HepG2 (cell line): Measurements from ENCODE around the gene KRTAP23-1. TPM values are rescaled to one million over a fixed set of nuclear protein-coding genes. Genes with fewer than 3 reads are reported as not detected.

Experiments used
- ATAC-seq: fragments of 200-7000 bp; cut with Tn5 transposase; 3 replicates; pipeline ENCODE4 v1.9.1; 2020; ENCODE audit warnings: mild to moderate bottlenecking, moderate library complexity
- BruUV-seq: library from RNA; stranded (reverse); fragments of 400-500 nt; replicated peaks from 2 replicates; lab custom pipeline; 2021; lab: Mats Ljungman, UMichigan
- CTCF ChIA-PET: fragments of 300-600 bp; formaldehyde crosslinking; extraction: SDS; loops from one replicate; lab custom pipeline; 2021; ENCODE audit warnings: low total read pairs, inconsistent platforms, low intra/inter-chr PET ratio; lab: Yijun Ruan, JAX
- POLR2A ChIA-PET: fragments of 350-600 bp; sonication (Branson Sonifier 250); formaldehyde crosslinking; loops from one replicate; lab custom pipeline; 2020; ENCODE audit warnings: antibody characterized with exemption, inconsistent platforms; lab: Yijun Ruan, JAX
- DNase-seq: peaks from one replicate; pipeline ENCODE4 v3.0.0-alpha.2; 2015; ENCODE audit warnings: low spot score
- FAIRE-seq: peaks from 3 replicates; lab custom pipeline; 2011; peaks lifted over from hg19 to GRCh38; lab: Jason Lieb, UNC
- H2AFZ ChIP-seq: one replicate; pipeline ENCODE4 v1.6.1; 2011; ENCODE audit warnings: low read length, inconsistent platforms
- H3K27ac ChIP-seq: fragments of 300-600 bp; 3 replicates; pipeline ENCODE4 v1.8.0; 2011; ENCODE audit warnings: mixed run types, mild to moderate bottlenecking, mixed read lengths, low read length, inconsistent platforms; ENCODE audit not compliant: insufficient read depth; ENCODE audit errors: extremely low read length
- H3K27me3 ChIP-seq, 2 experiments: fragments of 200-600 bp in 1 of 2; 2 replicates in 1 of 2; 3 replicates in 1 of 2; pipeline versions ENCODE4 v1.6.0 to v1.8.0; 2011; ENCODE audit warnings: low read length in 2 of 2, mild to moderate bottlenecking in 2 of 2, moderate library complexity in 2 of 2, inconsistent platforms in 1 of 2; ENCODE audit not compliant: insufficient read depth in 2 of 2, control insufficient read depth in 1 of 2
- H3K36me3 ChIP-seq, 2 experiments: fragments of 200-600 bp in 1 of 2; replicated peaks in 1 of 2; 2 replicates in 1 of 2; 3 replicates in 1 of 2; pipeline versions ENCODE4 v1.5.1 to v1.8.0; 2011; ENCODE audit warnings: low read length in 2 of 2, inconsistent platforms in 1 of 2; ENCODE audit not compliant: insufficient read depth in 2 of 2, control insufficient read depth in 1 of 2
- H3K4me1 ChIP-seq: 2 replicates; pipeline ENCODE4 v1.5.1; 2012; ENCODE audit warnings: low read length, inconsistent platforms; ENCODE audit not compliant: insufficient read depth
- H3K4me2 ChIP-seq: 2 replicates; pipeline ENCODE4 v1.6.0; 2011; ENCODE audit warnings: low read depth, low read length, inconsistent platforms
- H3K4me3 ChIP-seq, 3 experiments: fragments of 200-600 bp in 1 of 3; sonication (generic), shearing (Covaris generic) in 1 of 3; replicated peaks in 1 of 3; 2 replicates each; pipeline ENCODE4 v1.5.1; 2011 to 2016; ENCODE audit warnings: low read length in 3 of 3, inconsistent platforms in 2 of 3, low read depth in 2 of 3, mild to moderate bottlenecking in 2 of 3, control low read depth in 1 of 3, mixed read lengths in 1 of 3; ENCODE audit not compliant: insufficient read depth in 1 of 3
- H3K79me2 ChIP-seq: one replicate; pipeline ENCODE4 v1.6.1; 2011; ENCODE audit warnings: low read length, inconsistent platforms; ENCODE audit not compliant: insufficient read depth
- H3K9ac ChIP-seq: 2 replicates; pipeline ENCODE4 v1.6.0; 2011; ENCODE audit warnings: mild to moderate bottlenecking, low read depth, low read length, inconsistent platforms; ENCODE audit not compliant: insufficient read depth
- H3K9me3 ChIP-seq: 2 replicates; pipeline ENCODE4 v1.5.1; 2012; ENCODE audit warnings: mild to moderate bottlenecking, low read length
- H4K20me1 ChIP-seq: 2 replicates; pipeline ENCODE4 v1.6.0; 2011; ENCODE audit warnings: inconsistent platforms, mild to moderate bottlenecking, low read length, moderate library complexity; ENCODE audit not compliant: insufficient read depth
- IRF2 ChIP-seq: IDR thresholded peaks from 2 replicates; pipeline ENCODE4 v1.6.1; 2018; ENCODE audit warnings: missing genetic modification reagents, missing compliant biosample characterization
- MED13 ChIP-seq: sonication (generic); formaldehyde crosslinking; IDR thresholded peaks from 2 replicates; pipeline ENCODE4 v1.5.0; 2020; ENCODE audit warnings: missing genetic modification reagents
- MZF1 ChIP-seq: sonication (generic); formaldehyde crosslinking; IDR thresholded peaks from 2 replicates; pipeline ENCODE4 v1.8.1; 2023; ENCODE audit warnings: mild to moderate bottlenecking, missing genetic modification reagents, borderline replicate concordance
- SMC3 ChIP-seq: IDR thresholded peaks from 2 replicates; pipeline ENCODE4 v1.6.1; 2011; ENCODE audit warnings: low read length, improper control_type of control experiment
- U2AF1 ChIP-seq: fragments of 200-400 bp; formaldehyde crosslinking; optimal IDR thresholded peaks from 2 replicates; pipeline ENCODE3; 2017; ENCODE audit warnings: mild to moderate bottlenecking, low read depth, low read length
- ZFP1 ChIP-seq: IDR thresholded peaks from 2 replicates; pipeline ENCODE4 v1.6.1; 2016
- ZNF326 ChIP-seq: sonication (generic); formaldehyde crosslinking; IDR thresholded peaks from 2 replicates; pipeline ENCODE4 v1.4.0; 2020; ENCODE audit warnings: missing genetic modification reagents, borderline replicate concordance
- ZNF605 ChIP-seq: sonication (generic); formaldehyde crosslinking; IDR thresholded peaks from 2 replicates; pipeline ENCODE4 v1.8.0; 2022; ENCODE audit warnings: mild to moderate bottlenecking, missing genetic modification reagents
- ZNF619 ChIP-seq: sonication (generic); formaldehyde crosslinking; IDR thresholded peaks from 2 replicates; pipeline ENCODE4 v1.4.0; 2020; ENCODE audit warnings: mild to moderate bottlenecking, missing genetic modification reagents
- ZNF777 ChIP-seq: sonication (generic); formaldehyde crosslinking; IDR thresholded peaks from 2 replicates; pipeline ENCODE4 v1.4.0; 2020; ENCODE audit warnings: missing genetic modification reagents
- WGBS: methylation state at CpG from one replicate; pipeline ENCODE4 v1.1.6; 2017; ENCODE audit warnings: low lambda C conversion rate; 5-methylcytosine and 5-hydroxymethylcytosine counted together
- in situ Hi-C: cut with HindIII; loops from 2 replicates; pipeline ENCODE4 v1.10.0; 2017; ENCODE audit warnings: low pct_unique_long_range_greater_than_20kb; ENCODE audit not compliant: extremely low pct_ligation_motif_present
- intact Hi-C: fragments of 100-400 bp; cut with micrococcal nuclease; formaldehyde crosslinking; loops from one replicate; pipeline ENCODE4 v1.10.0; 2022; ENCODE audit not compliant: unreplicated experiment
- polyA plus RNA-seq, 8 experiments: library from polyadenylated mRNA; depleted of rRNA in 3 of 8; stranded (reverse) in 7 of 8; unstranded in 1 of 8; fragments of >200 nt; fragmentation: Illumina TruSeq in 4 of 8; extraction: Trizol in 4 of 8; gene quantifications; 2 replicates each; pipeline versions ENCODE4 v1.2.1 to v1.2.3, GENCODE V29; 2011 to 2016; ENCODE audit warnings: low read depth in 4 of 8, missing spikeins in 1 of 8, mixed read lengths in 1 of 8; ENCODE audit not compliant: insufficient read depth in 1 of 8
- total RNA-seq, 5 experiments: library from RNA; depleted of rRNA; stranded (reverse); fragments of >200 nt; fragmentation: Illumina TruSeq; extraction: Trizol; gene quantifications; 2 replicates each; pipeline ENCODE4 v1.2.3, GENCODE V29; 2016; ENCODE audit warnings: low read depth in 1 of 5
- TF ChIP-seq, protein P1 (sequence below): sonication (generic); formaldehyde crosslinking; IDR thresholded peaks from 2 replicates; pipeline ENCODE4 v1.5.0; 2020; ENCODE audit warnings: missing genetic modification reagents, mild to moderate bottlenecking, borderline replicate concordance
- TF ChIP-seq, protein P2 (sequence below): sonication (generic); formaldehyde crosslinking; IDR thresholded peaks from 2 replicates; pipeline ENCODE4 v1.8.0; 2022; ENCODE audit warnings: mild to moderate bottlenecking, missing genetic modification reagents, moderate library complexity
- TF ChIP-seq, protein P3 (sequence below): sonication (generic); formaldehyde crosslinking; IDR thresholded peaks from 2 replicates; pipeline ENCODE4 v1.8.0; 2022; ENCODE audit warnings: mild to moderate bottlenecking, missing genetic modification reagents; ENCODE audit not compliant: insufficient replicate concordance
- TF ChIP-seq, protein P4 (sequence below): IDR thresholded peaks from 2 replicates; pipeline ENCODE4 v1.6.1; 2012; ENCODE audit warnings: low read length, improper control_type of control experiment

KRTAP23-1 gene
- total and polyA plus RNA-seq, 2 of the 13 experiments (the other 11 are each of a cell fraction or from before 2014, with no cell fraction given): not detected

DNA sequence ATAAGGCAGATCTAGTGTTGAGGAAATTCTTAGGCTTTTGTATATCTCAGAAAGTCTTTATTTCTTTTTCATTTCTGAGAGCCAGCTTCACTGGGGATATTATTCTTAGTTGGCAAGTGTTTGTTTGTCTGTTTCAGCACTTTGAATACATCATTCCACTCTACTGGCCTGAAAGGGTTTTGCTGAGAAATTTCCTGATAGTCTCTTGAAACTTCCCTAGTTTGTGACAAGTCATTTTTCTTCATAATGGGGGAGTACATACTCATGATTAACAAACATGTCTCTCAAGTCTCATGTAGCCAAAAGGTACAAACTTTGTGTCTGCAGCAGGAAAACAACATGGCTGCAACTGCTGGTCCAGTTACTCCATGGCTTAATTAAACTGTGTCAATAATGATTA lies 22.0 kb downstream of the KRTAP23-1 start (continued):
- TF ChIP-seq, protein P1, sequence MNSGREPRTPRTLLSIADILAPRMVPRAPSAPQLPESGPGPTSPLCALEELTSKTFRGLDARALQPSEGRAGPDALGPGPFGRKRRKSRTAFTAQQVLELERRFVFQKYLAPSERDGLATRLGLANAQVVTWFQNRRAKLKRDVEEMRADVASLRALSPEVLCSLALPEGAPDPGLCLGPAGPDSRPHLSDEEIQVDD (CRISPR knock-in tag): no peak
- no peak for TF ChIP-seq SMC3
- TF ChIP-seq, all 625 proteins: peak for 0

DNA sequence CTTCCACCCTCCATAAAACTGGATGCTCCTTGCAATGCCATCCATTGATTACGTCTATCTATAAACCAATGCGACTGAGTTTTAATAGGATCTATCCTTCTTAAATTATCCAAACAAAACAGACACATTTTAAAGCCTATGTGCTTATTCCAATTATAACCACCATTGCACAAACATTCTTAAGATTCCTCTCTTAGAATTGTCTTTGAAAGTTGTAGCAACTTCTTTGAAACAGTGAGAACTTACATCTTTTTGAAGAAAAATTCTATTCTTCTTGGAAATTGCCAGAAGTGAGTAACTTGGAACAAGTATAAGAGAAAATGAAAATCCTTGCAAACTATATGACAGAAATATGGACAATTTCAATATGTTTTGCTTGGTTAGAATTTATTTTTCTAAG lies 28.2 kb downstream of the KRTAP23-1 start, which contains the start of gene KRTAP26-1:
Gene KRTAP26-1, minus strand, starts transcription at position 101 of the 400 bp plus-strand sequence. CDS start 280 bp downstream, outside the sequence.
- FAIRE-seq: no peak
- Histone ChIP-seq H3K36me3 (no peaks in the 10 kb centered on the region), H3K4me2 (no peak within 1 kb of the TSS), H4K20me1 (no peaks in the 10 kb centered on the region), H3K4me3 (no peak within 1 kb of the TSS), H3K27ac (no peak within 1 kb of the TSS), H3K9ac (no peak within 1 kb of the TSS), H2AFZ (no peak within 1 kb of the TSS), H3K9me3 (peaks cover 95% of the 10 kb centered on the region), H3K27me3 (no peaks in the 10 kb centered on the region), H3K79me2 (no peaks in the 10 kb centered on the region), H3K4me1 (no peaks in the 10 kb centered on the region)
- no peak for DNase-seq
- ChIA-PET CTCF (no interaction called here), POLR2A (no interaction called here)
- in situ Hi-C loops (no loop called here), intact Hi-C loops (no loop called here)
- WGBS: 89% methylated on average over 2 of the region's 2 CpGs
- BruUV-seq: no TSS peak
- ATAC-seq: no peak
- TF ChIP-seq U2AF1 (no peak), ZNF619 (no peak), MED13 (no peak), IRF2 (CRISPR knock-in tag) (no peak), ZNF326 (CRISPR knock-in tag) (no peak), ZFP1 (CRISPR knock-in tag) (no peak), ZNF777 (CRISPR knock-in tag) (no peak), MZF1 (CRISPR knock-in tag) (no peak), ZNF605 (CRISPR knock-in tag) (no peak)
- TF ChIP-seq, protein P2, sequence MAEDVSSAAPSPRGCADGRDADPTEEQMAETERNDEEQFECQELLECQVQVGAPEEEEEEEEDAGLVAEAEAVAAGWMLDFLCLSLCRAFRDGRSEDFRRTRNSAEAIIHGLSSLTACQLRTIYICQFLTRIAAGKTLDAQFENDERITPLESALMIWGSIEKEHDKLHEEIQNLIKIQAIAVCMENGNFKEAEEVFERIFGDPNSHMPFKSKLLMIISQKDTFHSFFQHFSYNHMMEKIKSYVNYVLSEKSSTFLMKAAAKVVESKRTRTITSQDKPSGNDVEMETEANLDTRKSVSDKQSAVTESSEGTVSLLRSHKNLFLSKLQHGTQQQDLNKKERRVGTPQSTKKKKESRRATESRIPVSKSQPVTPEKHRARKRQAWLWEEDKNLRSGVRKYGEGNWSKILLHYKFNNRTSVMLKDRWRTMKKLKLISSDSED (CRISPR knock-in tag): no peak
- TF ChIP-seq, protein P3, sequence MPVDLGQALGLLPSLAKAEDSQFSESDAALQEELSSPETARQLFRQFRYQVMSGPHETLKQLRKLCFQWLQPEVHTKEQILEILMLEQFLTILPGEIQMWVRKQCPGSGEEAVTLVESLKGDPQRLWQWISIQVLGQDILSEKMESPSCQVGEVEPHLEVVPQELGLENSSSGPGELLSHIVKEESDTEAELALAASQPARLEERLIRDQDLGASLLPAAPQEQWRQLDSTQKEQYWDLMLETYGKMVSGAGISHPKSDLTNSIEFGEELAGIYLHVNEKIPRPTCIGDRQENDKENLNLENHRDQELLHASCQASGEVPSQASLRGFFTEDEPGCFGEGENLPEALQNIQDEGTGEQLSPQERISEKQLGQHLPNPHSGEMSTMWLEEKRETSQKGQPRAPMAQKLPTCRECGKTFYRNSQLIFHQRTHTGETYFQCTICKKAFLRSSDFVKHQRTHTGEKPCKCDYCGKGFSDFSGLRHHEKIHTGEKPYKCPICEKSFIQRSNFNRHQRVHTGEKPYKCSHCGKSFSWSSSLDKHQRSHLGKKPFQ (CRISPR knock-in tag): no peak
- TF ChIP-seq, protein P4, sequence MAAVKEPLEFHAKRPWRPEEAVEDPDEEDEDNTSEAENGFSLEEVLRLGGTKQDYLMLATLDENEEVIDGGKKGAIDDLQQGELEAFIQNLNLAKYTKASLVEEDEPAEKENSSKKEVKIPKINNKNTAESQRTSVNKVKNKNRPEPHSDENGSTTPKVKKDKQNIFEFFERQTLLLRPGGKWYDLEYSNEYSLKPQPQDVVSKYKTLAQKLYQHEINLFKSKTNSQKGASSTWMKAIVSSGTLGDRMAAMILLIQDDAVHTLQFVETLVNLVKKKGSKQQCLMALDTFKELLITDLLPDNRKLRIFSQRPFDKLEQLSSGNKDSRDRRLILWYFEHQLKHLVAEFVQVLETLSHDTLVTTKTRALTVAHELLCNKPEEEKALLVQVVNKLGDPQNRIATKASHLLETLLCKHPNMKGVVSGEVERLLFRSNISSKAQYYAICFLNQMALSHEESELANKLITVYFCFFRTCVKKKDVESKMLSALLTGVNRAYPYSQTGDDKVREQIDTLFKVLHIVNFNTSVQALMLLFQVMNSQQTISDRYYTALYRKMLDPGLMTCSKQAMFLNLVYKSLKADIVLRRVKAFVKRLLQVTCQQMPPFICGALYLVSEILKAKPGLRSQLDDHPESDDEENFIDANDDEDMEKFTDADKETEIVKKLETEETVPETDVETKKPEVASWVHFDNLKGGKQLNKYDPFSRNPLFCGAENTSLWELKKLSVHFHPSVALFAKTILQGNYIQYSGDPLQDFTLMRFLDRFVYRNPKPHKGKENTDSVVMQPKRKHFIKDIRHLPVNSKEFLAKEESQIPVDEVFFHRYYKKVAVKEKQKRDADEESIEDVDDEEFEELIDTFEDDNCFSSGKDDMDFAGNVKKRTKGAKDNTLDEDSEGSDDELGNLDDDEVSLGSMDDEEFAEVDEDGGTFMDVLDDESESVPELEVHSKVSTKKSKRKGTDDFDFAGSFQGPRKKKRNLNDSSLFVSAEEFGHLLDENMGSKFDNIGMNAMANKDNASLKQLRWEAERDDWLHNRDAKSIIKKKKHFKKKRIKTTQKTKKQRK: no peak
